Caco-2 (cell line): ENCODE data around the gene KCNH3. TPM values are rescaled to one million over a fixed set of nuclear protein-coding genes. Genes with fewer than 3 reads are reported as not detected.
"Not testable (repeated sequence)": the region's sequence is repeated elsewhere in the genome, so short reads cannot be mapped to it uniquely, and the experiment has no call there.

Experiments
- BruUV-seq: library from RNA; stranded (reverse); fragments of 400-500 nt; replicated peaks from 2 replicates; lab custom pipeline; 2021; lab: Mats Ljungman, UMichigan
- CTCF ChIA-PET: fragments of 300-600 bp; sonication (Branson Sonifier 250); formaldehyde crosslinking; loops from one replicate; lab custom pipeline; 2022; ENCODE audit warnings: antibody characterized with exemption; lab: Charles Lee
- POLR2A ChIA-PET: fragments of 300-600 bp; sonication (Branson Sonifier 250); formaldehyde crosslinking; loops from one replicate; lab custom pipeline; 2022; ENCODE audit warnings: antibody characterized with exemption; lab: Charles Lee
- DNase-seq, 2 experiments: peaks; one replicate each; pipeline versions ENCODE4 v3.0.0 to v3.0.0-alpha.2; 2020 to 2022
- H3K27me3 ChIP-seq: replicated peaks from 2 replicates; pipeline ENCODE4 v1.6.0; 2011; ENCODE audit warnings: low read length; ENCODE audit not compliant: control insufficient read depth, insufficient read depth
- H3K36me3 ChIP-seq: 2 replicates; pipeline ENCODE4 v1.5.1; 2011; ENCODE audit warnings: low read length; ENCODE audit not compliant: control insufficient read depth, insufficient read depth
- H3K4me1 ChIP-seq: fragments of 250-450 bp; sonication (Bioruptor Pico); 2 replicates; pipeline ENCODE4 v1.5.1; 2020; ENCODE audit warnings: mild to moderate bottlenecking
- H3K4me3 ChIP-seq: 2 replicates; pipeline ENCODE4 v1.5.1; 2011; ENCODE audit warnings: low read depth, mild to moderate bottlenecking, control low read depth, low read length
- H3K9me3 ChIP-seq: fragments of 250-450 bp; sonication (Bioruptor Pico); 2 replicates; pipeline ENCODE4 v1.5.1; 2020; ENCODE audit warnings: mild to moderate bottlenecking, moderate library complexity
- H3K27ac Mint-ChIP-seq: one replicate; pipeline ENCODE4 v1.8.0; 2022; ENCODE audit warnings: mixed read lengths; ENCODE audit not compliant: unreplicated experiment
- H3K27me3 Mint-ChIP-seq: one replicate; pipeline ENCODE4 v1.8.0; 2022; ENCODE audit warnings: mixed read lengths; ENCODE audit not compliant: insufficient read depth, unreplicated experiment
- H3K36me3 Mint-ChIP-seq: one replicate; pipeline ENCODE4 v1.8.0; 2022; ENCODE audit warnings: mild to moderate bottlenecking, mixed read lengths; ENCODE audit not compliant: insufficient read depth, unreplicated experiment
- H3K4me1 Mint-ChIP-seq: one replicate; pipeline ENCODE4 v1.8.0; 2022; ENCODE audit warnings: low read depth, mixed read lengths; ENCODE audit not compliant: unreplicated experiment
- H3K4me3 Mint-ChIP-seq: one replicate; pipeline ENCODE4 v1.8.0; 2022; ENCODE audit warnings: mild to moderate bottlenecking, moderate library complexity, mixed read lengths; ENCODE audit not compliant: unreplicated experiment
- H3K9me3 Mint-ChIP-seq: one replicate; pipeline ENCODE4 v1.8.0; 2022; ENCODE audit warnings: mixed read lengths; ENCODE audit not compliant: unreplicated experiment
- CTCF ChIP-seq, 2 experiments: fragments of 200-600 bp in 1 of 2; IDR thresholded peaks; 1 replicate in 1 of 2; 2 replicates in 1 of 2; pipeline versions ENCODE4 v1.5.1 to v1.8.0; 2011 to 2022; ENCODE audit warnings: antibody characterized with exemption in 1 of 2, control low read depth in 1 of 2, inconsistent platforms in 1 of 2, low read depth in 1 of 2, low read length in 1 of 2, mild to moderate bottlenecking in 1 of 2, moderate library complexity in 1 of 2; ENCODE audit not compliant: insufficient read depth in 1 of 2, severe bottlenecking in 1 of 2, unreplicated experiment in 1 of 2
- intact Hi-C: fragments of 100-400 bp; cut with micrococcal nuclease; formaldehyde crosslinking; loops from one replicate; pipeline ENCODE4 v1.10.0; 2022; ENCODE audit not compliant: unreplicated experiment
- total RNA-seq: library from RNA; stranded (reverse); gene quantifications from 2 replicates; pipeline ENCODE4 v1.2.3, GENCODE V29; 2022

KCNH3 gene
- total RNA-seq, 1 experiment from 2014 or later = 0.27 TPM

DNA sequence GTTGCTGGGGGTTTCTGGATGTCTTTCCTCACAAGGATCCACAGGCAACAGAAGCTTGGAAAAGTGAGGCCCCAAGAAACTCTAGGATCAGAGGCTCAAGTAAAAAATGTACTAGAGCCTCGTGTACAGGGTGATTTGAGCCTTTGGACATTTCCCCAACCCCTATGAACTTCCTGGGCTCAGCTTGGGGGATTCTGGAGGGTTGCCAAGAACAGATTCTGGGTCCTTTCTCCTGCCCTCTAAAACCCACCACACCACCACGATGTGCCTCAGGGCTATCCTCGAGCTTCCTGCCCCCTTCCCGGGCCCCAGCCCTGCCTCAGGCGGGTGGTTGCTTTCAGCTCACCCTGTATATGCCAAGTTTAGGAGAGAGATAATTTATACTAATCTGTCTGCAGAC, 66.0 kb downstream of the KCNH3 start:
- CTCF ChIA-PET = interaction anchor here (0.6 to 0.7 kb wide), 3 partner anchors 16 to 33 kb away, joined by 3 to 4 read pairs (median 4); no protein-coding TSS in a partner anchor

GRCh38 chr12:49605539-49605938, 66.7 kb downstream of the KCNH3 start, which contains the start of gene FAM186B:
FAM186B (minus strand) TSS chr12:49605639; CDS start chr12:49605477, 162 bp downstream.
- H3K27ac Mint-ChIP-seq, H3K27me3 ChIP-seq, DNase-seq, intact Hi-C loops, H3K4me3 Mint-ChIP-seq, BruUV-seq, H3K4me1 Mint-ChIP-seq, H3K4me3 ChIP-seq, H3K27me3 Mint-ChIP-seq, H3K9me3 Mint-ChIP-seq, POLR2A ChIA-PET, H3K36me3 ChIP-seq: not testable (repeated sequence)
- H3K36me3 Mint-ChIP-seq = peaks cover 21% of the 10 kb centered on the region
- CTCF ChIA-PET = interaction anchor here (0.6 to 0.7 kb wide), 5 partner anchors 17 to 172 kb away, joined by 3 to 4 read pairs (median 4); partner anchors contain the start of gene TMBIM6
- Histone ChIP-seq H3K9me3 (peaks cover 11% of the 10 kb centered on the region), H3K4me1 (0 out of 2 replicates have a peak, but pooled peaks cover 10% of the 10 kb centered on the region)

More for the DNA sequence above, 66.0 kb downstream of the KCNH3 start:
- H3K27me3 Mint-ChIP-seq = no peaks in the 10 kb centered on the region
- Histone ChIP-seq H3K36me3 (no peaks in the 10 kb centered on the region; the same call in 1 of the 2 replicates), H3K4me1 (0 out of 2 replicates have a peak, but pooled peaks cover 10% of the 10 kb centered on the region), H3K27me3 (no peaks in the 10 kb centered on the region), H3K4me3 (no peak overlapping the region), H3K9me3 (peaks cover 4% of the 10 kb centered on the region; the same call in 1 of the 2 replicates)
- no TSS peak for BruUV-seq
- TF ChIP-seq CTCF (IDR thresholded peaks at IDR 0.05; ENCODE audit: insufficient read depth in 1 of 2, low read depth in 1 of 2, low read length in 1 of 2, severe bottlenecking in 1 of 2, unreplicated experiment in 1 of 2) = no peak
- intact Hi-C loops = no loop called here
- no peaks in the 10 kb centered on the region for H3K9me3 Mint-ChIP-seq
- no peak overlapping the region for H3K4me3 Mint-ChIP-seq
- no peak overlapping the region for H3K27ac Mint-ChIP-seq
- H3K4me1 Mint-ChIP-seq = no peaks in the 10 kb centered on the region
- POLR2A ChIA-PET = no interaction called here
- peaks cover 28% of the 10 kb centered on the region for H3K36me3 Mint-ChIP-seq
- no peak for DNase-seq

Other genes with a start within 250 kb of the KCNH3 start
- gene PRPH, start 243.9 kb upstream of the KCNH3 start, total RNA-seq = 3.2 and 4.9 TPM in 2 replicates
- 134 and 135 TPM in 2 replicates for gene TROAP, start 215.8 kb upstream of the KCNH3 start, total RNA-seq
- 2.6 and 3.6 TPM in 2 replicates for gene C1QL4, start 201.8 kb upstream of the KCNH3 start, total RNA-seq
- gene DNAJC22, start 192.1 kb upstream of the KCNH3 start, total RNA-seq = 40.6 and 47.7 TPM in 2 replicates
- 43.1 and 48.9 TPM in 2 replicates for gene SPATS2, start 171.6 kb upstream of the KCNH3 start, total RNA-seq
- gene MCRS1, start 29.1 kb downstream of the KCNH3 start, total RNA-seq = 115 and 122 TPM in 2 replicates
- gene FAM186B, start 66.6 kb downstream of the KCNH3 start, total RNA-seq = 1.4 and 2.2 TPM in 2 replicates
- 33.3 and 33.4 TPM in 2 replicates for gene PRPF40B, start 84.5 kb downstream of the KCNH3 start, total RNA-seq
- gene FMNL3, start 168.4 kb downstream of the KCNH3 start, total RNA-seq = 9.2 and 10.7 TPM in 2 replicates
- gene TMBIM6, start 202.5 kb downstream of the KCNH3 start, total RNA-seq = 826 and 867 TPM in 2 replicates